ENCODE data around the gene EPB42. TPM values are rescaled to one million over a fixed set of nuclear protein-coding genes. Genes with fewer than 3 reads are reported as not detected.

Gene EPB42
- not detected in 2 replicates for total RNA-seq

- DNase-seq (ENCODE audit: low read depth in 2 of 2), result no peak
Observed at GRCh38 chr15:43220991-43221403, at the start of gene EPB42. Gene EPB42, minus strand, starts transcription at chr15:43221018. Its CDS starts 193 bp downstream, at chr15:43220825.

GRCh38 chr15:43270113-43270665 is 49.4 kb upstream of the EPB42 start:
- DNase-seq (ENCODE audit: low read depth in 2 of 2), result no peak

DNA sequence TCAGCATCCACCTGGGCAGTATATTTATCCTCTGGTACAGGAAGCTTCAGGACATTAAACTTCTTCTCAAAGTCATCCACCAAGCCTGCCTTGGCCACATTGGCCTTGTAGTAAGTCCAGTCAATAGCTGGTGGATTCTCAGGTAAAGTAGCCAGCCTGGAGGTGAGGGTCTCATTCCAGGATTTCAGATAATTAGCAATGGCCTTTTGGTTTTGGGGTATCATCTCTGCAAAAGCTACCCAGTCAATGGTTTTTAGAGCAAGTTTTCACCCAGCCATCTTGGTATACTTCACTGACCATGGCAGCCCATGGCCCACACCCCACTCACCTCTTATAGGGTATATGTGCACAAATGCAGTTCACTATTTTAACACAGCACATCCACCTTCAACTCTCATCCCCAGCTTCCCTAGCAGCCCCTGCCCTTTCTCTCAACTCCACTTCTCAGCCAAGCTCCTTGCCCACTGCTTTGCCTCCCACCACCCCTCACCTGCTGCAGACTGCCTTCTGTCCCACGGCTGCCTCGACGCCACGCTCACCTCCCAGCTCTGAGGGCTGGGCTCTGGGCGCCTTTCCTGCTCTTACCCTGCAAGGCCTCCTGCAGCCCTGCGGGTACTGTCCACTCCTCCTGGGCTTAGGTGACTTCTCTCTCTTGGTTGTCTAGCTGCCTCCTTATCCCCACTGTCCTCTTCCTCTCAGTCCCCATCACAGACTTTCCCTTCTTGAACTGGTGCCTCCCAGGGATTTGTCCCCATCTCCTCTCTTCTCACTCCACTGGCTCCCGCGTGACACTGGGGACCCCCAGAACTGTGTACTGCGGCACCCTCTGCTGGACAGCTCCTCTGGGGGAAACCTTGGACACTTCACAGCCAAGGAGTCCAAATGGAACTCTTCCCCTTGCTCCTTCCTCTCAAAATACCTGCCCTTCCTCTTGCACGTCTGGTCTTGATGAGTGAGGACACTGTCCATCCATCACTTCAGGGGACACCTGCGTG is 47.6 kb upstream of the EPB42 start:
- no peak for DNase-seq (ENCODE audit: low read depth in 2 of 2)

DNA sequence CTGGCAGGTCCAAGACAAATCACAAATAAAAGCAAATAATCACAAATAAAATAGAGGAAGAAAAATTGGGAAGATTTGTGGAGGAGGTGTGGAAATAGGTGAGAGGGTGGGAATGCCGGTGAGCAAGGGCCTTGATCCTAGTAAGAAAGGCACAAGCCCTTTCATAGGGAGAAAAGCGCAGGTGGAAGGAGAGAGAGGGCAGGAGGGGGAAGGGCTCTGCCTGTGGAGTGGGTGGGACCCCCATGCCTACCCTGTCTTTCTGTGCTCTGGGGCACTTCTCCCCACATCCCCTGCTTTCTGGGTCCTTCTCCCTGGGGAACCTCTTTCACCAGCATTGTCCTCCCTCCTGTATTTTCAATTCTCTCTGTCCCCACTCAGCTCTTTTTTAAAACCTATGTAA is 46.6 kb upstream of the EPB42 start:
- no peak for DNase-seq (ENCODE audit: low read depth in 2 of 2)

GRCh38 chr15:43266834-43267233 is 46.0 kb upstream of the EPB42 start, which contains the start of gene TGM5:
Gene TGM5, minus strand, starts transcription at chr15:43266928. Its CDS starts 79 bp downstream, at chr15:43266849.
- no peak for DNase-seq (ENCODE audit: low read depth in 2 of 2)

GRCh38 chr15:43266386-43266785 is 45.6 kb upstream of the EPB42 start:
- no peak for DNase-seq (ENCODE audit: low read depth in 2 of 2)

- no peak for DNase-seq (ENCODE audit: low read depth in 2 of 2)
Observed at GRCh38 chr15:43260011-43260615, 39.3 kb upstream of the EPB42 start.

DNA sequence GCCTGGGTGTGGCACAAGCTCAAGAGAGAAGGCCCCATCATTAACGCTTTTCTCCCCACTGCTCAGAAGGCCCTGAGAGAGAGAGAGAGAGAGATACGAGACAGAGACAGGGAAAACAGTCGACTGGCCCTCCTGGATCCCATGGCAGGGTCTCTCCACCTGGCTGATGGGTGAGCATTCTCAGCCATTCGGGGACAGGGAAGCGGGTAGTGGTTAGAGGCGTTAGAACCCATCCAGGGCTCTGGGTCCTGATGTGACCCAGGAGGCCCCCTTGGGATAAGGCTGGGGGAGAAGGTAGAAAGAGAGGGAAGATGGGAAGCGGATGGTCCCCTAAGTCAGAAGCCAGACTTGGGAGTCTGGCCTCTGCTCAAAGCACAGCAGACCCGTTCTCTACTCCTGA is 38.0 kb upstream of the EPB42 start:
- DNase-seq (ENCODE audit: low read depth in 2 of 2), result no peak

DNA sequence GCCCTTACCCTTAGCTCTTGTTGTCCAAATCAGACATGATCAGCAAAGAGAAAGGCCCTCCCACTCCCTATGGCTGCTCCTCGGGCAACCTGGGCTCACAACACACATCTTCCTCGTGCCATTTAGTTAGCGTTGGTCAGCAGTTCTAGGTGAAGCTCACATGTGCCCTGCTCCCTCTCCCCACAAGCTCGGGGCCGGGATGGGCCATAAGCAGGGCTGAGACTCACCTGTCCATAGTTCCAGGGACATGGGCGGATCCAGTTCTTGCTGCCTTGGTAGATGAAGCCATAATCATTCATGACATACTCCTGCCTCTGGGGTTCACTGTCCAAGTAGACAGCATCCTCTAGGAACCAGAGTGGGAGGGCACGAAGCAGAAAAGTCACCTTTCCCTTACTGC is 35.5 kb upstream of the EPB42 start:
- DNase-seq (ENCODE audit: low read depth in 2 of 2), result no peak

GRCh38 chr15:43255376-43255775 is 34.6 kb upstream of the EPB42 start:
- DNase-seq (ENCODE audit: low read depth in 2 of 2), result no peak

- DNase-seq (ENCODE audit: low read depth in 2 of 2), result peak in 1 of 2 donors; percentile 29
Observed at GRCh38 chr15:43253431-43254403, 32.9 kb upstream of the EPB42 start.

GRCh38 chr15:43251871-43252250 is 31.0 kb upstream of the EPB42 start:
- no peak for DNase-seq (ENCODE audit: low read depth in 2 of 2)

DNA sequence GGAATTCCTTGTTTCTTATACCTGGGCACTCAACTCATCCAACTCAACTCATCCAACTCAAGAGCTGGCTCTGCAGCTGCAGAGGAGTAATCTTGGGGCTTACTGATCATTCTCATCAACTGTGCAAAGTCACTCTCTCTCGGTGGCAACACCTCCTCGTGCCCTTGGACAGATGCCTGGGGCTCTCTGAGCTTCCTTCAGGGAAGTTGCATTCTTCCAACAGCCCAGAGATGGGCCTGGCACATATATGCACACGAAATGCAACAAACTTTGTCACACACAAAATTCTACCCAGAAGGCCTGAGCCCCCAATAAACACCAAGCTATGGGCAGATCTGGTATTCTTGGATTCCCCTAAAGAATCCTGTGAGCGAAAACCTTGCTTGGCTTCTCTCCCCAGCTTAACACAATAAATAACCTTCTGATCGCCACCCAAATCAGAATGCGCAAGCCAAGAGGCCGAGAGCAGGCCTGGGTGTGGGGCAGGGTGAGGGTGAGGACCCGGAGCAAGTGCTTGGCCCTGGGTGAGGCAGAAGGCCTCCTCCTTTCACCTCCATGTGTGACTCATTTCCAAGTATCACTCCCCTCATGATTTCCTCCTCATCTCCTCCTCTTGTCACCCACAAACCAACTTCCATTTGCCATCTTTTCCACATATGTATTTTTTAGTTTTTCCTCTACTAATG is 30.5 kb upstream of the EPB42 start:
- DNase-seq (ENCODE audit: low read depth in 2 of 2), result no peak

DNA sequence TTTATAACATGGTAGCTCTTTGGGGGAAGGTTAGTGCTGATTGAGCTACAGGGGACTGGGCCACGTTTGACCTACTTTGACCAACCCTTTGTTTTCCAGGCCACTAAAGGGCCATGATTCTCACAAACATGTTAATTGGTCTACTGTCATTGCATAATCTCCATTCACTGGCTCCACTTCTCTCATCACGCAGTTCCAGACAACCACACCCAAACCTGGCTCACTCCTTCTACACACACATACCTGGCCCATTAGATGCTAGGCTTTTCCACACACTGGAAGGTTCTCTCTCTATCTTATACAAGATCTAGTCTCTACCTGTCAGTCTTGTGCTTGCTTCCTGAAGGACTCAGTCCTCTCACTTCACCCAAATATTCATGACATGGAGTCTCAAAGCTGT is 30.0 kb upstream of the EPB42 start:
- DNase-seq (ENCODE audit: low read depth in 2 of 2), result no peak

GRCh38 chr15:43249699-43250203 is 28.9 kb upstream of the EPB42 start:
- DNase-seq (ENCODE audit: low read depth in 2 of 2), result no peak

DNA sequence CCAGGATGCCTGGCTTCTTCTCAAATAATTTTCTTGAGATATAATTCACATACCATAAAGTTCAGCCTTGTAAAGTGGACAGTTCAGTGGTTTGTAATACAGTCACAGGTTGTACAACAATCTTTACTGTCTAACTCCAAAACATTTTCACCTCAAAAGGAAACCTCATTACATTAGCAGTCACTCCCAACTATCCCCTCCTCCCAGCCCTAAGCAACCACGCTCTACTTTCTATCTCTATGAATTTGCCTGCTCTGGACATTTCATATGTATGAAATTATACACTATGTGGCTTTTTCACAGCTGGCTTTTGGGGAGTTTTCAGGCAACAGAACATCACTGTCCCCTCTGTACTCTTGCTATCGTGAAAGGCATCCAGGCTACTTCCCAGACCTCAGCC is 28.4 kb upstream of the EPB42 start:
- DNase-seq (ENCODE audit: low read depth in 2 of 2), result no peak

DNA sequence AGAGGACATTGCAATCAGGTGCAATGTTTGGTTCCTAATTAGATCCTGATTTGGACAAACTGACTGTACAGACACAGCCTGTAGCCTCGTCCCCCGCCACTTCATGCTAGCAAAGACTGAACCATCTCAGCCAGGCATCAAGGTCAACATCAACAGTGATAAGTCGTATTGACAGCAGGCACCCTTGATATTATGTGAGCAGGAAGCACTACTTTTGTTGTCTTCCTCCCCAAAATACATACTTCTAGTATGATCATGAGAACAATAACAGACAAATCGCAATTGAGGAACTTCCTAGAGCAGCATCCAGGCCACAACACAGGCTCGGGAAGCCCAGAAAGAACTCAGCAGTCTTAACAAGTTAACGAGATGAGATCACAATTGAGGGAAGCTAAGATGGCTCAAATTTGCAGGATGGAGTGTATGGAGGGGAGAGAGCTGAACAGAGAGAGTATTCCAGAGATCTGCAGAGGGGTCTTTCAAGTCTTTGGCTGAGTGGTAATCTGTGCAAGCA is 25.5 kb upstream of the EPB42 start:
- DNase-seq (ENCODE audit: low read depth in 2 of 2), result no peak

GRCh38 chr15:43244092-43244491 is 23.3 kb upstream of the EPB42 start:
- DNase-seq (ENCODE audit: low read depth in 2 of 2), result no peak

GRCh38 chr15:43243020-43243645 is 22.3 kb upstream of the EPB42 start:
- no peak for DNase-seq (ENCODE audit: low read depth in 2 of 2)

DNA sequence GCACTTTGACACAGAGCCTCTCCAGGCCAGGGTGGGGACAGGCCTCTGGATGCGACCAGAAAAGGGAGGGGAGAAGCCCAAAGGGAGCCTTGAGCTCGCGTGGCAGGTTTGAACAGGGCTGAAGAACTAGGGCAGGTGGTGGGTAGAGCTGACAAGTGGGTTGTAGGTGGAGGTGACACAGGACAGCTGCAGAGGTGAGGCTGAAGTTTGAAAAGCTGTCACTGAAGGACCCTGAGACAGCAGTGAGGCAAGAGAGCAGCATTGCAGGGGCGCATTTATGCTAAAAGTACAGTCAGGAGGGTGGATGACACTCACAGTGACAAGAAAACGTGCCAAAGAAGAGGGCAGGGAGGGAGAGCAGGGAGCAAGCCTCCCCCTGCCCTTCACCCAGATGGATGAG is 21.8 kb upstream of the EPB42 start:
- no peak for DNase-seq (ENCODE audit: low read depth in 2 of 2)
